Kidney (tissue), 14 donors: Measurements from ENCODE around the gene SDK1. TPM values are rescaled to one million over a fixed set of nuclear protein-coding genes. Genes with fewer than 3 reads are reported as not detected.

Experiments used
- DNase-seq, 5 donors: peaks; one replicate each; pipeline ENCODE4 v3.0.0-alpha.2; 2013 to 2020
- FAIRE-seq: peaks from 2 replicates; lab custom pipeline; 2012; peaks lifted over from hg19 to GRCh38; lab: Jason Lieb, UNC
- H3K27ac ChIP-seq, 2 donors: one replicate each; pipeline ENCODE4 v1.7.0; 2013; ENCODE audit warnings: low read depth in 2 of 2, low read length in 2 of 2, inconsistent platforms in 1 of 2
- H3K27me3 ChIP-seq: one replicate; pipeline ENCODE4 v1.7.1; 2013; ENCODE audit warnings: low read length, inconsistent platforms; ENCODE audit not compliant: control insufficient read depth, insufficient read depth
- H3K36me3 ChIP-seq, 3 donors: one replicate each; pipeline versions ENCODE4 v1.7.0 to v1.7.1; 2013; ENCODE audit warnings: low read length in 3 of 3, control low read depth in 1 of 3, inconsistent platforms in 1 of 3; ENCODE audit not compliant: insufficient read depth in 3 of 3, control insufficient read depth in 2 of 3
- H3K4me1 ChIP-seq, 3 donors: one replicate each; pipeline versions ENCODE4 v1.7.0 to v1.7.1; 2013; ENCODE audit warnings: low read length in 3 of 3, inconsistent platforms in 1 of 3, low read depth in 1 of 3; ENCODE audit not compliant: control insufficient read depth in 2 of 3, insufficient read depth in 2 of 3
- H3K4me3 ChIP-seq, 3 donors: one replicate each; pipeline versions ENCODE4 v1.7.0 to v1.8.1; 2013; ENCODE audit warnings: low read length in 3 of 3, control low read depth in 1 of 3, inconsistent platforms in 1 of 3
- H3K9ac ChIP-seq, 3 donors: one replicate each; pipeline versions ENCODE4 v1.7.0 to v1.7.1; 2013; ENCODE audit warnings: low read length in 3 of 3, control low read depth in 1 of 3, inconsistent platforms in 1 of 3
- H3K9me3 ChIP-seq, 3 donors: one replicate each; pipeline versions ENCODE4 v1.7.0 to v1.7.1; 2013; ENCODE audit warnings: low read length in 3 of 3, control low read depth in 1 of 3, inconsistent platforms in 1 of 3; ENCODE audit not compliant: control insufficient read depth in 2 of 3, insufficient read depth in 1 of 3
- CTCF ChIP-seq: IDR thresholded peaks from 3 replicates; pipeline ENCODE4 v1.5.1; 2012; ENCODE audit warnings: mild to moderate bottlenecking, moderate library complexity, borderline replicate concordance; ENCODE audit not compliant: insufficient read depth; ENCODE audit errors: extremely low read depth
- intact Hi-C: fragments of 100-400 bp; cut with DNase I; formaldehyde crosslinking; loops from one replicate; pipeline ENCODE4 v1.11.1; 2022
- polyA plus RNA-seq: library from polyadenylated mRNA; stranded (reverse); fragments of 350-450 nt; fragmentation: Illumina TruSeq; extraction: RNeasy Lipid Tissue Mini Kit (QIAGEN cat#74804); gene quantifications from one replicate; pipeline ENCODE4 v1.2.3, GENCODE V29; 2014; ENCODE audit warnings: low read depth, low replicate concordance; ENCODE audit not compliant: insufficient read depth
- total RNA-seq: library from RNA; stranded (reverse); fragmentation: NEBNext Ultra II Directional; extraction: Animal tissue kit (Norgen Biotek cat#: 25700); gene quantifications from one replicate; pipeline ENCODE4 v1.2.1, GENCODE V29; 2021
- donor health status: control.
- donor health status: control.
- donor health status: control.
- donor health status: control.
- donor health status: control.
- donor health status: DM: yes; HTN: yes; CAD: no.
- donor health status: Normal renal cell carcinoma (clear cell type).

Gene SDK1
- total and polyA plus RNA-seq, 2 donors from 2014 or later: 2.0 to 38.3 TPM

GRCh38 chr7:4025210-4025609 is 724.2 kb downstream of the SDK1 start:
- no peaks in the 10 kb centered on the region for H3K36me3 ChIP-seq
- intact Hi-C loops: no loop called here
- FAIRE-seq: no peak
- DNase-seq: no peak
- no peaks in the 10 kb centered on the region for H3K27me3 ChIP-seq
- no peak for TF ChIP-seq CTCF
- H3K9me3 ChIP-seq: no peaks in the 10 kb centered on the region
- no peak overlapping the region for H3K9ac ChIP-seq
- H3K4me3 ChIP-seq: no peak overlapping the region
- no peaks in the 10 kb centered on the region for H3K4me1 ChIP-seq
- H3K27ac ChIP-seq: no peak overlapping the region

- H3K9ac ChIP-seq: no peak overlapping the region
- no peak for DNase-seq
- no peaks in the 10 kb centered on the region for H3K27me3 ChIP-seq
Measured at GRCh38 chr7:4025694-4026615, 724.9 kb downstream of the SDK1 start.

GRCh38 chr7:4026941-4027486 is 726.0 kb downstream of the SDK1 start:
- Histone ChIP-seq H3K4me1 (no peaks in the 10 kb centered on the region), H3K9ac (no peak overlapping the region), H3K27ac (no peak overlapping the region), H3K36me3 (no peaks in the 10 kb centered on the region), H3K9me3 (no peaks in the 10 kb centered on the region), H3K4me3 (no peak overlapping the region), H3K27me3 (no peaks in the 10 kb centered on the region)
- TF ChIP-seq CTCF: no peak
- no peak for FAIRE-seq
- intact Hi-C loops: no loop called here
- DNase-seq: peak in 1 of 5 donors; percentile 30

More at GRCh38 chr7:4025694-4026615, 724.9 kb downstream of the SDK1 start:
- no peak for TF ChIP-seq CTCF
- Histone ChIP-seq H3K36me3 (no peaks in the 10 kb centered on the region), H3K4me3 (no peak overlapping the region), H3K9me3 (no peaks in the 10 kb centered on the region), H3K27ac (no peak overlapping the region), H3K4me1 (no peaks in the 10 kb centered on the region)
- intact Hi-C loops: no loop called here
- no peak for FAIRE-seq
